Stimulated activated CD8-positive, alpha-beta memory T cell treated with anti-CD3 and anti-CD28 coated beads, Interleukin-4, amount 100 ng/mL, for 24 hours (primary cell): ENCODE measurements around the gene DHRS11.
"Not testable (repeated sequence)": the region's sequence is repeated elsewhere in the genome, so short reads cannot be mapped to it uniquely, and the experiment has no call there.

Experiments used
- DNase-seq: peaks from one replicate; pipeline ENCODE4 v3.0.0-alpha.2; 2020; ENCODE audit warnings: low read depth

The DHRS11 gene

DNA sequence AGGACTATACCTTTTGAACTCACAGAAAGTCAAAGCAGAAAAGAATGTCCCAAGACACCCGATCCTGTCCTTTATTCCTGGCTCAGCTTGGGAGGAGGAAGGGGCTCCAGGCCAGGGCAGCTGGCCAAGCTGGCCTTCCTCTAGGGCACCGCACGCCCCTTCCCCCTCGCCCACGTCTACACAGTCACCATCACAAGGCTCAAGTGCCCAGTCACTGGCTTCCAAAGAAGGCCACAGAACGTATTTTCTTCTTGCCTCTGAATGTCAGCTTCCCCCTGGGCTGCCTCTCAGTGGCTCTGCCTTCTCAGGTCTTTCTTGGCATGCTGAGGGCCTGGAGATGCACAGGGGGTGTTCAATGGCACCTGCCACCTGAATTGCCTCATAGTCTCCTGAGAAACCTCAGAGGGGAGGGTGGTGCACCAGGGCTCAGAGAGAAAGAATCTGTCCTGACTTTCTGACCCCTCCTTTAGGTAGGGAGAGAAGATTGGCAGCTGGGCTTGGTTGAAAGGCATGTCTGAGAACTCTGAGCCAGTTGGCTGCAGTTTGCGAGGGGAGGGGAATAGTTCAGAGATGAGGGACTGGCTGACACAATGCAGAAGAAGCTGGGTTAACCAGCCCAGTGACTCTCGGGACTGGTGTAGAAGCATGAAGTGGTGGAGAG lies 2.1 kb downstream of the DHRS11 start:
- DNase-seq: no peak

DNA sequence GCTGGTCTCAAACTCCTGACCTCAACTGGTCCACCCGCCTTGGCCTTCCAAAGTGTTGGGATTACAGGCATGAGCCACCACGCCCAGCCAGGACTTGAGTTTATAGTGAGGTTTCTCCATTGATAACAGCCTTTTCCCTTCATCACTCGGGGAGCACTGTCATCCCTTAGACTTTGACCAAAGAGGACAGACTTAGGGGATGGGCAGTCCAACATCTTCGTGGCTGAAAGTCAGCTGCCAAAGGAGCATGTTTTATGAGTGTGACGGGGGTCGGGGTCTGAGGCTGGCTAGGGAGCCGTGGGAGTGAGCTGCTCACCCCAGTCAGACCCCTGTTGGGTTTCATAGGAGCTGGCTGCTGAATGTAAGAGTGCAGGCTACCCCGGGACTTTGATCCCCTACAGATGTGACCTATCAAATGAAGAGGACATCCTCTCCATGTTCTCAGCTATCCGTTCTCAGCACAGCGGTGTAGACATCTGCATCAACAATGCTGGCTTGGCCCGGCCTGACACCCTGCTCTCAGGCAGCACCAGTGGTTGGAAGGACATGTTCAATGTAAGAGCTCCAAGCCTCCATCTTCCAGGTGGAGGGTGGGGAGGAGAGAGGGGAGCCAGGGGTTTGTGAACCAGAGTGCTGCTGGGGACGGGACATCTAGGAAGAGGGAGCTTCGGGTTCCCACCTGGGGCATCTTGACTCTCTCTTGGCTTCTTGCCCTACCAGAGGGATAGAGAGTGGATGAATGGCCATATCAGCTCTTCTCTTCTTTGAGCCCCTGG lies 3.1 kb downstream of the DHRS11 start:
- DNase-seq: no peak

DNA sequence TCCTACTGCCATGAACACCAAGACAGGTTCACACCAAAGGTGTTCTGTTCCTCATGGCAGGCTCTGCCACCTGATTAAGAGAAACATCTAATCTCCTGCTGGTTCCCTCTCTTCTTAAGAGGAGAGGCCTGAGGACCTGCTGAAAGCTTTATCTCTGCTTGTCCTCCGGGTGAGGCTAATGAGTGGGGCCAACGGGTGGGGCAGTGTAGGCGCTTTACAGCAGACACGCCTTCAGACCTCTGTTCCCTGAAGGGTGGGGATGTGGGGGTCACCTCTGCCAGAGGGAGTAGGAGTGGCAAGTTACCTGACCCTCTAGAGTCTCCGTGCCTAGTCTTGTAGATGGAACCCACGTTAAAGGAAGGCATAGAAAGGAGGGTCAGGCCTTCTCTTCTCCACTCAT lies 5.5 kb downstream of the DHRS11 start:
- no peak for DNase-seq

DNA sequence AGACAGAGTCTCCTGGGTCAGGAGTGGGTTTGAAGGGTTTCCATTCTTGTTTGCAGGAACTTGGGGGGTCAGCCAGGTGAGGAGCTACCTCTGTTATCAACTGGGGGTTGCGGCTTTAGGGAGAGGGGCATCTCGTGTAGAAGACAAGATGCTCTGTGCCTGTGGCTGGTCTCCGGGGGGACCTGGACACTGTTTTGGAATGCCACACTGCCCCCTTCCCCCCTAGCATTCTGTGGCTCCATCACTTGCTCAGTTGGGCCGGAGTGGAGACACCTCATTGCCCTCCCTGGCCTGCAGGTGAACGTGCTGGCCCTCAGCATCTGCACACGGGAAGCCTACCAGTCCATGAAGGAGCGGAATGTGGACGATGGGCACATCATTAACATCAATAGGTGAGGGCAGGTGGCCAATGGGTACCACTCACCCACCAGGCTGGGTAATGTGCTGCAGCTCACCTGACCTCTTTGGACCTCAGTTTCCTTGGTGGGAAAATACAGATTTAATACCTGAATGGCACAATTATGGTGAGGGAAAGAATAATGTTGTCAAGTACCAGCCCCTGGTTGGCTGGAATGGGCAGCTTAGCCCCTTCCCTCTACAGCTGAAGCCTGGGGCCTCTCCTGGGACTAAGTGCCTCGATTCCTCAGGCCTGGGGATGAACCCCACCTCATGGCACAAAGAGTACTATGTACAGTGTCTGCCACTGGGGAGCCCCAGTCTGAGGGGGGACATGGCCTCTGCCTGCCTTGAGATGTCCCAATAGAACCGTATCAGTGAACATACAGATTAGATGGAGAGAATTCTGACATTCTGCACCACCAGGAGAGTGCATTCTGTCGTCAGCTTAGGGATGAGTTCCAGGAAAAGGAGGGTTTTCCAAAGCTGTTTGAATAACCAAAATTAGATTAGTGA lies 6.4 kb downstream of the DHRS11 start:
- DNase-seq: no peak

DNA sequence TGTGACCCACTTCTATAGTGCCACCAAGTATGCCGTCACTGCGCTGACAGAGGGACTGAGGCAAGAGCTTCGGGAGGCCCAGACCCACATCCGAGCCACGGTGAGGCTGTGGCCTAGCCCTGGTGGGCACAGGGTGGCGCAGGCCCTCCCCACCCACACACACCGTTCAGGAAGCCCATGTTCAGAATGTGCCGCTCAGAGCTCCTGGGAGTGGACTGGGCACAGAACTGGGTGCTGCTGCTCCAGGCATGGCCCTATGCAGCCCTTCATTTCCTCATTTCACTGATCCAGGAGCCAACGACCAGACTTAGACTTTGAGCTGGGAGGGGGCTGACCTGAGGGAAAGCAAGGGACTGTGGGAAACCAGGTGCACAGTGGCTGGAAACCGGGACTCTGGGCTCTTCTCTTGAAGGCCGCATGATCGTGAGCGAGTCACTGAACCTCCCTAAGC lies 7.3 kb downstream of the DHRS11 start:
- DNase-seq: no peak

GRCh38 chr17:36599546-36600250 lies 8.0 kb downstream of the DHRS11 start:
- no peak for DNase-seq

DNA sequence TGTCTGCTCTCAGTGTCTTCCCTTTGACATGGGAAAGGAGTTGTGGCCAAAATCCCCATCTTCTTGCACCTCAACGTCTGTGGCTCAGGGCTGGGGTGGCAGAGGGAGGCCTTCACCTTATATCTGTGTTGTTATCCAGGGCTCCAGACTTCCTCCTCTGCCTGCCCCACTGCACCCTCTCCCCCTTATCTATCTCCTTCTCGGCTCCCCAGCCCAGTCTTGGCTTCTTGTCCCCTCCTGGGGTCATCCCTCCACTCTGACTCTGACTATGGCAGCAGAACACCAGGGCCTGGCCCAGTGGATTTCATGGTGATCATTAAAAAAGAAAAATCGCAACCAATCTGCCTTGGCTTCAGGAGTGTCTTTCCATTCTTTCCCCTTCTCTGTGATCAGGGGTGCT lies 8.8 kb downstream of the DHRS11 start:
- no peak for DNase-seq

DNA sequence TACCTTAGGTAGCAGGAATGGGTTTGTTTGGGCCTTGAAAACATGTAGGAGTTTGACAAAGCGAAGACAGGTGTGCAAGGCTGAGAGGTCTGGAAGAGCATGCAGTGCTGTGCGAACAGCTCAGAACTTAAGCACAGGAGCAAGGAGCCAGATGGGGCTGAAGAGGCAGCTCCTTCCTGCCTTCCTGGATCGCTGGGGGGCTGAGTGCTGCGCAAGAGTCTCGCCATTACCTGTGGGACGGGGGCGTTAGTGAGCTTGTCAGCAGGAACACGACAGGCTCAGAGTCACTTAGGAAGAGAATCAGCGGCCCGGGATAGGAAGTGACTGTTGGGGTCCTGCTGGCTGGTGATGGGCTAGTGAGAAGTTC lies 9.2 kb downstream of the DHRS11 start:
- DNase-seq: no peak

- peak; percentile 91 for DNase-seq
These were observed 9.8 kb downstream of the DHRS11 start, which contains the start of gene MRM1 for GRCh38 chr17:36601303-36602029. TSS of gene MRM1 (plus strand) at chr17:36601583. CDS start at chr17:36601811, 228 bp downstream.

DNA sequence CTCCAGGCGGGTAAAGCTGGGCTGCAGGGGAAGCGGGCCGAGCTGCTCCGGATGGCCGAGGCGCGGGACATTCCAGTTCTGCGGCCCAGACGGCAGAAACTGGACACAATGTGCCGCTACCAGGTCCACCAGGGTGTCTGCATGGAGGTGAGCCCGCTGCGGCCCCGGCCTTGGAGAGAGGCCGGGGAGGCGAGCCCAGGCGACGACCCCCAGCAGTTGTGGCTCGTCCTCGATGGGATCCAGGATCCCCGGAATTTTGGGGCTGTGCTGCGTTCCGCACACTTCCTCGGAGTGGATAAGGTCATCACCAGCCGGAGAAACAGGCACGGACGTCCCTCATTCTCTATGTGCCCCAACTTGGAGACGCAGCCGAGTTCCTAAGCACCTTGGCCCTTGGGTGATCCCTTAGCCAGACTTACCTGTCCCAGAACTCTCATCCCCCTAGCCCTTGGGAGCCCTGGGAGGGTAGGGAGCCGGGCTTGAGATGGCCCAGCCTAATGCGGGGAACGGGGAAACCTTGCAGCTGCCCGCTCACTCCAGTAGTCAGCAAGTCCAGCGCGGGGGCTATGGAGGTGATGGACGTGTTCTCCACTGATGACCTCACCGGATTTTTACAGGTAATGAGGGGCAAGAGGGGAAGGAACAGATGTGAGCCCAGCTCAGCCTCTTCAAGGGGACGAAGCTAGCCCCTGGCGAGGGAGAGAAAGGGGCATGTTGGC lies 10.5 kb downstream of the DHRS11 start:
- no peak for DNase-seq

DNA sequence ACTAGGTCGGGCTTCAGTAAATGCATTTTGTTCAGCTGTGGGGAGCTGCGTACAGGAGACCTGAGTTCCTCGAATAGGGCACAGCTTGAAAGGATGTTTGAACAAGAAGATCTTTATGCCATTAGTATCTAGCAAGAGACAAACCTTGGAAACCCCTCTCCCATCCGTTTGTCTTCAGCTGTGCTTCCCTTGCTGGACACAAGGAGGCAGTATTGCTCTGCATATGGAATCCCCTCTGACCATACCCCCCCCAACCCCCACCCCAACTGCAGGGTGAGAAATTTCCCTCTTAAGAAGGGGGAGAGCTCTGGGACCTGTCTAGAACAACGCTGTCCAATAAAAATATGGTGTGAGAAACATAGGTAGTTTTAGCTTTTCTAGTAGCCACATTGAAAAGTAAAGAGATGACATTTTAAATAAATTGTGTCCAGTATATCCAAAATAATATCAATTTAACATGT lies 11.3 kb downstream of the DHRS11 start:
- DNase-seq: peak; percentile 48

DNA sequence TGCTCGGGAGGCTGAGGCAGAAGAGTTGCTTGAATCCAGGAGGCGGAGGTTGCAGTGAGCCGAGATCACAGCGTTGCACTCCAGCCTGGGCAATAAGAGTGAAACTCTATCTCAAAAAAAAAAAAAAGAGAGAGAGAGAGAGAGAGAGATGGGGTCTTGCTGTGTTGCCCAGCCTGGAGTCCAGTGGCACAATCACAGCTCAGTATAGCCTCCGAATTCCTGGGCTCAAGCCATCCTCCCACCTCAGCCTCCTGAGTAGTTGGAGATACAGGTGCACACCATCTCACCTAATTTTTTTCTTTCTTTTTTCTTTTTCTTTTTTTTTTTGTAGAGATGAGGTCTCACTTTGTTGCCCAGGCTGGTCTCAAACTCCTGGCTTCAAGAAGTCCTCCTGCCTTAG lies 13.3 kb downstream of the DHRS11 start:
- not testable (repeated sequence) for DNase-seq

DNA sequence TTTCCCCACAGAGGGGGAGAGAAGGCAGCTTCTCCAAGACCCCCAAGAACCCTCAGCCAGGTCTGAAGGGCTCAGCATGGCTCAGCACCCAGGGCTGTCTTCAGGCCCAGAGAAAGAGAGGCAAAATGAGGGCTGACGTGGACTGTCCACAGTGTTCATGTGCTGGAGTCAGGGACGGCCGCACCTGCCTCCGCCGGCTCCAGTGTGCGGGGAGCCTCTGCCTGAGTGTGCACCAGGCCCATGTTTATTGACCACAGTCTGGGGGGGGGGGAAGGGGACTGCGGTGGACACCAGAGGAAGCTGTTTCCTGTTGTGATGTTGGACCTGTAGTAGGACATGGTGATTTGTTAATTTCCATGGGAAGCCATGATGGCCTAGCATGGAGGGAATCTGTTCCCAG lies 16.6 kb downstream of the DHRS11 start:
- DNase-seq: no peak

DNA sequence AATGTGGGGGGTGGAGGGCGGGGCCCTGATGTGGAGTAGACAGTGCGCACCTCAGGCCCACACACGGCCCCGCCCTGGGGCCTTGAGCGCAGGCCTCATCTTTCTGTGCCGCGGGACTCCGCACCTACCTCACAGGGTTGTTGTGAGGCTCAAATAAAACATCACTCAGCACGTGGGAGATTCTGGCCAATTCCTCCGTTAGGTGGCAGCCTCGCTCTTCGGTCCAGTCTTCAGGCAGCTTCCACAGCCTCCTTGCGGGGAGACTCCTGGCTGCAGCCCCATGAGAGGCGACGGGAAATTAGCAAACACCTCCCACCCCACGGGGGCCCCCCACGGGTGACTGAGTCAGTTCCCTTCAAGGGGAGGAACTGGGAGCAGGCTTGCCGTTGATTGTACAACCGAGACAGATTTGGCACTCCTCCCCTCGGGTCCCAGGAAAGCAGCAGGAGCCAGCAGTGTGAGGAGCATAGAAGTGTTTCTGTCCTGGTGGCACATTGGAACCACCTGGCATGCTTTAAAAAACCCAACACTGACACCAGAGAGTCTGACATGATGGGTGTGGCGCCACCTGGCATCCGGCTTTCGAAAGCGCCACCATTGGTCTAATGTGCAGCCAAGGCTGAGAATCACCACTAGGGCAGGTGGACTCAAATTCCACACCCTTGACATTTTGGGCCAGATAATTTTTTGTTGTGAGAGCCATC lies 17.3 kb downstream of the DHRS11 start:
- DNase-seq: no peak

- no peak for DNase-seq
These were observed 17.8 kb downstream of the DHRS11 start for GRCh38 chr17:36609498-36609862.

GRCh38 chr17:36610474-36610873 lies 18.8 kb downstream of the DHRS11 start:
- no peak for DNase-seq

GRCh38 chr17:36611345-36612072 lies 19.8 kb downstream of the DHRS11 start:
- DNase-seq: no peak

DNA sequence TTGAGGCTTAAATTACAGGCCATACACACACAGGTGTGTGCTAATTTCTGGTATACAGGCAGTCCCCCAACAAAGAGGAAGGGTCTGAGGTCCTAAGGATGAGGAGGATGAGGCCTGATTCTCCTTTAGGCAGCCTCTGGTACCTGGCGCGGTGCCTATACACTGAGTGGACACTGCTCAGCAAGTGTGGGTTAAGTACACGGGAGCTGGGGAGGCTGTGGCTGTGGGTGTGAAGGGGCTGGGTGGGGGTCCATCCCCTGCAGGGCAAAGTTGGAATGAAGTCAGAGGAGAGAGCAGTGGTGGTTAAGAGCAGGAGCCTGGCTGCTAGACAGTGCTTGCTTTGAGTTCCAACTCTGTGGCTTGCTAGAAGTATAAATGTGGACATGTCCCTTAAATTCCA lies 20.6 kb downstream of the DHRS11 start:
- no peak for DNase-seq

DNA sequence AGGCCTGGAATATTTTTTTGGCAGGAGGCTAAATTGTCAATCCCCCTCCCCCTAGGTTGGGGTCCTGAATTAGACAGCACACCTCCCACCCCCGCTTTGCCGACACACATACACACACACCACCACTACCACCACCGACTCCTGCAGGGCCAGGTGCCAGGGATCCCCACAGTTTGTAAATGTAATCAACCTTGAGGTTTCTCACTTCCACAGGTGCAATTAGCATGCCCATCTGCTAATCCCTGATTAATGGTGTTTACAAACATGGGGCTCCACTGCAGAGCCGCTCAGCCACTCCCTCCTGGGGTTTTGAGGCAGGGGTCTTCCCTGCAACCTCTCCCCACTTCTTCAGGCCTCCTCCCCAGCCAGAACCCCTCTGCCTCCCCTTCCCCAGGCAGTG lies 21.5 kb downstream of the DHRS11 start:
- DNase-seq: no peak
